Hindlimb muscle (tissue), 1 donor: ENCODE measurements around the gene LPAR2. TPM values are rescaled to one million over a fixed set of nuclear protein-coding genes. Genes with fewer than 3 reads are reported as not detected.
A peak's percentile ranks its signal among the peaks of the same experiment; 100 is the strongest.
"Not testable (repeated sequence)": the region's sequence is repeated elsewhere in the genome, so short reads cannot be mapped to it uniquely, and the experiment has no call there.

Experiments used
- DNase-seq: peaks from one replicate; pipeline ENCODE4 v3.0.0-alpha.2; 2013
- polyA plus RNA-seq: library from polyadenylated mRNA; unstranded; fragments of 120-200 nt; gene quantifications from one replicate; pipeline ENCODE4 v1.2.1, GENCODE V29; 2013; ENCODE audit not compliant: insufficient read length

LPAR2 gene
- polyA plus RNA-seq, 1 donor, result 4.4 TPM

GRCh38 chr19:19630426-19630825, 2.4 kb upstream of the LPAR2 start:
- no peak for DNase-seq

- DNase-seq, result no peak
Measured at GRCh38 chr19:19630062-19630414, 2.0 kb upstream of the LPAR2 start.

GRCh38 chr19:19628501-19629134, 598 bp upstream of the LPAR2 start:
- DNase-seq, result no peak

GRCh38 chr19:19626516-19627472, 1.2 kb downstream of the LPAR2 start:
- no peak for DNase-seq

GRCh38 chr19:19624032-19624570, 3.9 kb downstream of the LPAR2 start:
- no peak for DNase-seq

GRCh38 chr19:19623383-19623782, 4.6 kb downstream of the LPAR2 start:
- no peak for DNase-seq

GRCh38 chr19:19619849-19620210, 8.2 kb downstream of the LPAR2 start:
- DNase-seq, result no peak

GRCh38 chr19:19619181-19619848, 8.7 kb downstream of the LPAR2 start:
- DNase-seq, result no peak

- peak; percentile 92 for DNase-seq
Measured at GRCh38 chr19:19618219-19619051, 9.6 kb downstream of the LPAR2 start, which contains the start of gene PBX4. TSS of gene PBX4 (minus strand) at chr19:19618687. CDS start at chr19:19618629, 58 bp downstream.

- no peak for DNase-seq
Measured at GRCh38 chr19:19615086-19615485, 12.9 kb downstream of the LPAR2 start.

GRCh38 chr19:19613506-19613905, 14.5 kb downstream of the LPAR2 start:
- DNase-seq, result no peak

- no peak for DNase-seq
Measured at GRCh38 chr19:19610376-19611202, 17.4 kb downstream of the LPAR2 start.

- not testable (repeated sequence) for DNase-seq
Measured at GRCh38 chr19:19606686-19607085, 21.3 kb downstream of the LPAR2 start.

- DNase-seq, result no peak
Measured at GRCh38 chr19:19606021-19606420, 22.0 kb downstream of the LPAR2 start.

GRCh38 chr19:19602713-19603324, 25.2 kb downstream of the LPAR2 start:
- no peak for DNase-seq

- no peak for DNase-seq
Measured at GRCh38 chr19:19602136-19602712, 25.8 kb downstream of the LPAR2 start.

GRCh38 chr19:19600793-19601330, 27.2 kb downstream of the LPAR2 start:
- DNase-seq, result no peak

- not testable (repeated sequence) for DNase-seq
Measured at GRCh38 chr19:19598728-19599451, 29.1 kb downstream of the LPAR2 start.

GRCh38 chr19:19597809-19598306, 30.2 kb downstream of the LPAR2 start:
- DNase-seq, result no peak
